D721Med (cell line): Measurements from ENCODE around the gene VPS39.

Experiments
- DNase-seq: peaks from one replicate; pipeline ENCODE4 v3.0.0; 2011; ENCODE audit warnings: low spot score; ENCODE audit not compliant: insufficient read length
- FAIRE-seq: peaks from 2 replicates; lab custom pipeline; 2011; peaks lifted over from hg19 to GRCh38; lab: Jason Lieb, UNC
- CTCF ChIP-seq: IDR thresholded peaks from 2 replicates; pipeline ENCODE4 v1.5.1; 2012; ENCODE audit warnings: mild to moderate bottlenecking, control low read depth; ENCODE audit not compliant: insufficient read depth; ENCODE audit errors: missing control alignments

The VPS39 gene

GRCh38 chr15:42119446-42119760, 88.7 kb downstream of the VPS39 start:
- DNase-seq (no peak), FAIRE-seq (no peak)
- TF ChIP-seq CTCF = no peak

- DNase-seq = no peak
- FAIRE-seq = no peak
- TF ChIP-seq CTCF = no peak
These were observed 89.3 kb downstream of the VPS39 start for GRCh38 chr15:42118650-42119445.

- no peak for FAIRE-seq
- no peak for DNase-seq
- TF ChIP-seq CTCF = no peak
These were observed 96.2 kb downstream of the VPS39 start for GRCh38 chr15:42111924-42112323.

DNA sequence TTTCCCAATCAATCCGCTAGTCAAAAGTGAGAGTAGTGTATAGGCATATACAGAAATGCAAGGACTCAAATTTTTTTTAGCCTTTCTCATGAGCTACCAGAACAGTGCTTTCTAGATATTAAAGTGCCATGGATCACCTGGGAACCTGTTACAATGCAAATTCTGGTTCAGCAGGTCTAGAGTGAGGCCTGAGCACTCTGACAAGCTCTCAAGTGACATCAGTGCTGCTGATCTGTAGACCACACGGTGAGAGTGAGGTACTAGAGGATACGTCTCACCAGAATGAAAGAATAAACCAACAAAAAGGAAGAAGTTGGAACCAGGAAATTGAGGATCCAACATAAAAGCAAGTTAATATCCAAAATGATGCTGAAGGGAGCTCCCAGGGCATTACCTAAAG, 97.7 kb downstream of the VPS39 start:
- FAIRE-seq (no peak), DNase-seq (no peak)
- no peak for TF ChIP-seq CTCF

GRCh38 chr15:42108806-42109205, 99.3 kb downstream of the VPS39 start:
- DNase-seq = no peak
- FAIRE-seq = no peak
- no peak for TF ChIP-seq CTCF
